A673 (cell line): Measurements from ENCODE around the gene FLOT2. TPM values are rescaled to one million over a fixed set of nuclear protein-coding genes. Genes with fewer than 3 reads are reported as not detected.

Source experiments
- BruUV-seq: library from RNA; stranded (reverse); fragments of 400-500 nt; replicated peaks from 2 replicates; lab custom pipeline; 2021; lab: Mats Ljungman, UMichigan
- CTCF ChIA-PET: fragments of 300-600 bp; sonication (Branson Sonifier 250); formaldehyde crosslinking; loops from one replicate; lab custom pipeline; 2022; ENCODE audit warnings: antibody characterized with exemption; lab: Charles Lee
- POLR2A ChIA-PET: fragments of 300-600 bp; sonication (Branson Sonifier 250); formaldehyde crosslinking; loops from one replicate; lab custom pipeline; 2022; ENCODE audit warnings: antibody characterized with exemption; ENCODE audit not compliant: low non-redundant PET; lab: Charles Lee
- DNase-seq: peaks from one replicate; pipeline ENCODE4 v3.0.0-alpha.2; 2015; ENCODE audit warnings: low spot score
- H3K27ac ChIP-seq: fragments of 200-600 bp; sonication (generic); 2 replicates; pipeline ENCODE4 v1.5.1; 2016; ENCODE audit warnings: mixed run types, low read depth, mild to moderate bottlenecking, mixed read lengths, antibody characterized with exemption, low read length; ENCODE audit not compliant: poor library complexity, severe bottlenecking
- H3K27me3 ChIP-seq: fragments of 200-600 bp; sonication (generic); replicated peaks from 2 replicates; pipeline ENCODE4 v1.6.1; 2017; ENCODE audit warnings: mixed run types, low read depth, mild to moderate bottlenecking, mixed read lengths, antibody characterized with exemption, low read length; ENCODE audit not compliant: insufficient read depth, poor library complexity
- H3K36me3 ChIP-seq: fragments of 200-600 bp; sonication (generic); 2 replicates; pipeline ENCODE4 v1.6.1; 2016; ENCODE audit warnings: mixed run types, mild to moderate bottlenecking, mixed read lengths, antibody characterized with exemption, low read length; ENCODE audit not compliant: insufficient read depth, poor library complexity, severe bottlenecking
- H3K4me1 ChIP-seq: fragments of 200-600 bp; sonication (generic); 2 replicates; pipeline ENCODE4 v1.6.1; 2017; ENCODE audit warnings: mixed run types, mild to moderate bottlenecking, mixed read lengths, antibody characterized with exemption, low read length; ENCODE audit not compliant: insufficient read depth, poor library complexity, severe bottlenecking
- H3K4me3 ChIP-seq: fragments of 200-600 bp; sonication (generic); 2 replicates; pipeline ENCODE4 v1.5.1; 2016; ENCODE audit warnings: low read depth, mixed run types, mild to moderate bottlenecking, mixed read lengths, low read length; ENCODE audit not compliant: poor library complexity, severe bottlenecking
- H3K9me3 ChIP-seq: fragments of 200-600 bp; sonication (generic); 2 replicates; pipeline ENCODE4 v1.6.1; 2016; ENCODE audit warnings: mixed run types, low read depth, mild to moderate bottlenecking, mixed read lengths, antibody characterized with exemption, low read length; ENCODE audit not compliant: poor library complexity, severe bottlenecking
- CTCF ChIP-seq: fragments of 300-800, 200-600 bp; sonication (generic); conservative IDR thresholded peaks from 2 replicates; pipeline ENCODE4 v1.5.1; 2017; ENCODE audit warnings: low read depth, mild to moderate bottlenecking, antibody characterized with exemption, low read length, moderate library complexity, mixed read lengths
- EZH2 ChIP-seq: fragments of 200-600 bp; sonication (generic); IDR thresholded peaks from 2 replicates; pipeline ENCODE4 v1.6.1; 2017; ENCODE audit warnings: borderline replicate concordance, low read depth, mild to moderate bottlenecking, mixed read lengths, antibody characterized with exemption, low read length; ENCODE audit not compliant: poor library complexity, severe bottlenecking
- intact Hi-C: fragments of 100-400 bp; cut with micrococcal nuclease; formaldehyde crosslinking; loops from one replicate; pipeline ENCODE4 v1.10.0; 2022; ENCODE audit not compliant: unreplicated experiment
- total RNA-seq: library from RNA; stranded (reverse); gene quantifications from 2 replicates; pipeline ENCODE4 v1.2.3, GENCODE V29; 2021

FLOT2 gene
- total RNA-seq, 1 experiment from 2014 or later = 79.1 TPM

- BruUV-seq = no TSS peak
- H3K4me1 ChIP-seq = peaks cover 5% of the 10 kb centered on the region
- H3K4me3 ChIP-seq = no peak overlapping the region
- no peak overlapping the region for H3K27ac ChIP-seq
- POLR2A ChIA-PET = interaction anchor here (0.6 kb wide), 2 partner anchors 40 to 69 kb away, joined by 5 to 8 read pairs; partner anchors contain the start of genes FAM222B and PHF12
- H3K9me3 ChIP-seq = no peaks in the 10 kb centered on the region
- H3K36me3 ChIP-seq = peaks cover 97% of the 10 kb centered on the region
- intact Hi-C loops = no loop called here
- DNase-seq = no peak
- CTCF ChIA-PET = interaction anchor here (0.6 to 1.4 kb wide), 3 partner anchors 38 to 206 kb away, joined by 3 to 6 read pairs (median 5); no protein-coding TSS in a partner anchor
- no peaks in the 10 kb centered on the region for H3K27me3 ChIP-seq
- no peak for TF ChIP-seq EZH2
- no peak for TF ChIP-seq CTCF
These were observed 14.0 kb upstream of the FLOT2 start for GRCh38 chr17:28911411-28912045.

GRCh38 chr17:28910534-28910933 lies 13.0 kb upstream of the FLOT2 start:
- POLR2A ChIA-PET = no interaction called here

GRCh38 chr17:28908640-28909167 lies 11.2 kb upstream of the FLOT2 start:
- POLR2A ChIA-PET = no interaction called here
- Histone ChIP-seq H3K9me3 (no peaks in the 10 kb centered on the region), H3K27ac (peak overlapping the region; percentile 21), H3K4me3 (no peak overlapping the region), H3K36me3 (peaks cover 84% of the 10 kb centered on the region), H3K4me1 (peaks cover 20% of the 10 kb centered on the region), H3K27me3 (no peaks in the 10 kb centered on the region)
- no TSS peak for BruUV-seq
- DNase-seq = no peak
- CTCF ChIA-PET = interaction anchor here (1.7 kb wide), 1 partner anchor 182 kb away, joined by 4 read pairs; no protein-coding TSS in a partner anchor
- no peak for TF ChIP-seq CTCF
- no peak for TF ChIP-seq EZH2
- intact Hi-C loops = no loop called here

More at GRCh38 chr17:28910534-28910933, 13.0 kb upstream of the FLOT2 start:
- no TSS peak for BruUV-seq
- Histone ChIP-seq H3K27me3 (no peaks in the 10 kb centered on the region), H3K4me1 (peaks cover 5% of the 10 kb centered on the region), H3K4me3 (no peak overlapping the region), H3K9me3 (no peaks in the 10 kb centered on the region), H3K36me3 (peaks cover 97% of the 10 kb centered on the region), H3K27ac (no peak overlapping the region)
- TF ChIP-seq CTCF = no peak
- TF ChIP-seq EZH2 = no peak
- no peak for DNase-seq
- intact Hi-C loops = no loop called here
- CTCF ChIA-PET = no interaction called here
